Transverse colon (tissue), 4 donors: ENCODE measurements around the gene STK35.
"Not testable (repeated sequence)": the region's sequence is repeated elsewhere in the genome, so short reads cannot be mapped to it uniquely, and the experiment has no call there.

Source experiments
- POLR2A ChIP-seq: fragments of 450-650 bp; IDR thresholded peaks from one replicate; pipeline ENCODE4 v1.6.1; 2016; ENCODE audit warnings: antibody characterized with exemption, mild to moderate bottlenecking, moderate library complexity
- POLR2AphosphoS5 ChIP-seq, 3 donors: sonication (generic); formaldehyde crosslinking; IDR thresholded peaks; one replicate each; pipeline ENCODE4 v1.6.1; 2016; ENCODE audit warnings: antibody characterized with exemption in 3 of 3
- TF ChIP-seq, protein P1 (sequence below), 5 experiments: fragments of 200-600 bp in 3 of 5; fragments of 450-650 bp in 2 of 5; sonication (generic) in 3 of 5; IDR thresholded peaks; 1 replicate in 2 of 5; 2 replicates in 3 of 5; pipeline ENCODE4 v1.5.1; 2016 to 2017; ENCODE audit warnings: antibody characterized with exemption in 5 of 5, inconsistent platforms in 3 of 5, mild to moderate bottlenecking in 2 of 5, moderate library complexity in 1 of 5

DNA sequence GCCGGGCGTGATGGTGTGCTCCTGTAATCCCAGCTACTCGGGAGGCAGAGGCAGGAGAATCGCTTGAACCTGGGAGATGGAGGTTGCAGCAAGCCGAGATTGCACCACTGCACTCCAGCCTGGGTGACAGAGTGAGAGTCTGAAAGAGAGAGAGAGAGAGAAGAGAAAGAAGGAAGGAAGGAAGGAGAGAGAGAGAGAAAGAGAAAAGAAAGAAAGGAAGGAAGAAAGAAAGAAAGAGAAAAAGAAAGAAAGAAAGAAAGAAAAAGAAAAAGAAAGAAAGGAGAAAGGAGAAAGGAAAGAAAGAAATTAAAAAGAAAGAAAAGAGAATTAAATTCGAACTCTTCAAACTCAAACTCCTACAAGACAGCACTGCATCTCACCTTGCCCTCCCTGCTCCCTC is 70.2 kb downstream of the STK35 start:
- not testable (repeated sequence) for TF ChIP-seq POLR2A; POLR2AphosphoS5 (IDR thresholded peaks at IDR 0.05)
- TF ChIP-seq, protein P1, sequence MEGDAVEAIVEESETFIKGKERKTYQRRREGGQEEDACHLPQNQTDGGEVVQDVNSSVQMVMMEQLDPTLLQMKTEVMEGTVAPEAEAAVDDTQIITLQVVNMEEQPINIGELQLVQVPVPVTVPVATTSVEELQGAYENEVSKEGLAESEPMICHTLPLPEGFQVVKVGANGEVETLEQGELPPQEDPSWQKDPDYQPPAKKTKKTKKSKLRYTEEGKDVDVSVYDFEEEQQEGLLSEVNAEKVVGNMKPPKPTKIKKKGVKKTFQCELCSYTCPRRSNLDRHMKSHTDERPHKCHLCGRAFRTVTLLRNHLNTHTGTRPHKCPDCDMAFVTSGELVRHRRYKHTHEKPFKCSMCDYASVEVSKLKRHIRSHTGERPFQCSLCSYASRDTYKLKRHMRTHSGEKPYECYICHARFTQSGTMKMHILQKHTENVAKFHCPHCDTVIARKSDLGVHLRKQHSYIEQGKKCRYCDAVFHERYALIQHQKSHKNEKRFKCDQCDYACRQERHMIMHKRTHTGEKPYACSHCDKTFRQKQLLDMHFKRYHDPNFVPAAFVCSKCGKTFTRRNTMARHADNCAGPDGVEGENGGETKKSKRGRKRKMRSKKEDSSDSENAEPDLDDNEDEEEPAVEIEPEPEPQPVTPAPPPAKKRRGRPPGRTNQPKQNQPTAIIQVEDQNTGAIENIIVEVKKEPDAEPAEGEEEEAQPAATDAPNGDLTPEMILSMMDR (IDR thresholded peaks at IDR 0.05): not testable (repeated sequence)
